ENCODE results near the gene LRRC8A. TPM values are rescaled to one million over a fixed set of nuclear protein-coding genes. Genes with fewer than 3 reads are reported as not detected.
"Not testable (repeated sequence)": the region's sequence is repeated elsewhere in the genome, so short reads cannot be mapped to it uniquely, and the experiment has no call there.

Gene LRRC8A
- 35.5 and 44.0 TPM in 2 replicates for polyA plus RNA-seq (2014; cell fraction: cytosol; rRNA removed)
- polyA plus RNA-seq (2014; cell fraction: nucleus; rRNA removed): 21.8 and 23.4 TPM in 2 replicates

DNA sequence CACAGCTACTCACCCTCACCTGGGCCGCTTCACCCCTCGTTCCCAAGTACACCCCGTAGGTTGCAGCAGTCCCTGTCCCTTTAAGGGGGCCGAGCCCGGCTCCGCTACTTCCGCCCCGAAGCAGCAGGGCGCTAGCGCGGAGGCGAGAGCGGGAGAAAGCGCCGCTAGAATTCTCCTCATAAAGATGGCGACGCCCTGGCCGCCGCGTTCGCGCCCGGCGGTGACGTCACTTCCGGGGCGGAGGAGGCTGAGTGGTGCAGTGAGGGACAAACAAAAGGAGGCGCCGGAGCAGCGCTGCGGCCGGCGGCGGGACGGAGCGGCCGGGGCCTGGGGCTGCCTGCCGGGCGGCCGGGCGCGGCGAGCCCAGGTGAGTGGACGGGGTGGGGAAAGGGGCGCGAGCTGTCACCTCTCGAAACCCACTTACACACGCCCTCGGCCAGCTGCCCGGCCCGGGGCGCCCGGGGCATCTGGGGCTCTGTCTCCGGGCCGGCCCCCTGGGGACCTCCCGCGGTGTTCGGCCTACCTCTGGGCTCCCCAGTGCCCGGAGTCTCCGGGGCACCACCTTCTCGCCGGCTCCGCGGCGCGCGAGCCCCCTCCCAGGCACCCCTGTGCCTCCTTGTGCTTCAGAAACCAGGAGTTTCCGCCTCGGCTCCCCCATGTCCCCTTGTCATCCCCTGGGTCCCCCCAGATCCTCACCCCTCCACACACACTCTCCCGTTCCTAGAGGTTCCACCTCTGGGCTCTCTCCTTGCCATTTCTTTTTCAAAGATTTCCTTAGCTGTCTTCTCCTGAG is at the start of gene LRRC8A, which contains the start of gene KYAT1:
LRRC8A (plus strand) TSS at position 250 of the 793 bp plus-strand sequence. CDS start 25,032 bp downstream, outside the sequence.
KYAT1 (minus strand) TSS at position 67 of the 793 bp plus-strand sequence. CDS start 36,545 bp downstream, outside the sequence.
- peak; percentile 96 for DNase-seq (ENCODE audit: low spot score)

DNA sequence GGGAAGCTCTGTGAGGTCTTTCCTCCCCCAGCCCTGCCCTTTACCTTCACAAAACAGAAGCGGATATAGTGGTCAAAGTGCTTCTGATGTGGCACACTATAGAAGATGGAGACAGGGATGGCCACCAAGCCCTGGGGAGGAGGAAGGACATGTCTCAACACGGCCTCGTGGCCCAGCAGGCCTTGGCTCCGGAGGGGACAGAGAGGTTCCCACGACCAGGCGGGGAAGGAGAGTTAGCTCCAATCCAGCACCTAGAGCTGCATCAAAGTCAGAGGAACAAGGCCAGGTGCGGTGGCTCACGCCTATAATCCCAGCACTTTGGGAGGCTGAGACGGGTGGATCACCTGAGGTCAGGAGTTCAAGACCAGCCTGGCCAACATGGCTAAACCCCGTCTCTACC is 48.2 kb upstream of the LRRC8A start:
- DNase-seq (ENCODE audit: low spot score): no peak

- DNase-seq (ENCODE audit: low spot score): no peak
Measured at GRCh38 chr9:128835246-128836210, 46.4 kb upstream of the LRRC8A start.

DNA sequence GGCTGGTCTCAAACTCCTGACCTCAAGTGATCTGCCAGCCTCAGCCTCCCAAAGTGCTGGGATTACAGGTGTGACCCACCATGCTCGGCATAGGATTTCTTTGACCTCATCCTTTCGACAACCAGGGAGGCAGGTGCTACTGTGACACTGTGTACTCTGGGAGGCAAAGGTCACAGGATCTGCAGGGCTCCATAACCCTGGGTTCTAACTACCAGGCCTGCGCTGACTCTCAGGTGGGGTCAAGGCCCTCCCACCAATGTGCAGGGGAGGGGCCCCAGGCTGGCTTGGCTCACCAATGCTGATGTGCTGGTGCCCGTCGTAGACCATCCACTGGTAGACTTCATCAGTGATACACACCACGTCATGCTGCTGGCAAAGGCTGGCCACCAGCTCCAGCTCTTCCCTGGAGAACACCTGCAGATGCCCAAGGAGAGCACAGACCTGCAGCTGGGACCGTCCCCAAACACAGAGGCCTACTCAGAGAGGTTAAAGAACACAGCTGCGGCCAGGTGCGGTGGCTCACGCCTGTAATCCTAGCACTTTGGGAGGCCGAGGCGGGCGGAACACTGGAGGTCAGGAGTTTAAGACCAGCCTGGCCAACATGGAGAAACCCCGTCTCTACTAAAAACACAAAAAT is 45.3 kb upstream of the LRRC8A start:
- no peak for DNase-seq (ENCODE audit: low spot score)

DNA sequence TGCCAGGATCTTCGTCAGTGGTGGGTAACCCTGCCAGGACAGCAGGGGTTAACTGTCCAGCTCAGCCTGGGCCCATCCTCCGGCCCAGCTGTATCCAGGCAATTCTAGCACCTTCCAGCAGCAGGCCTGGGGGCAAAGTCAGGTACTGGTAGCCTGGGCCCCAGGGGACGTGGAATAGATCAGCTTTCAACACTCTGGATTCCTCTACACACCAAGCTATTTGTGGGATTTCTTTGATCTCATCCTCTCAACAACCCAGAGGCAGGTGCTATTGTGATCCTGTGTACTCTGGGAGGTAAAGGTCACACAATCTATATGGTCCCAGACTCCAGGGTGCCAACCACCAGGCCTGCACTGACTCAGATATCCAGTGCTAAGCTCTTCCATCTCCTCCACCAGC is 43.6 kb upstream of the LRRC8A start:
- DNase-seq (ENCODE audit: low spot score): no peak

DNA sequence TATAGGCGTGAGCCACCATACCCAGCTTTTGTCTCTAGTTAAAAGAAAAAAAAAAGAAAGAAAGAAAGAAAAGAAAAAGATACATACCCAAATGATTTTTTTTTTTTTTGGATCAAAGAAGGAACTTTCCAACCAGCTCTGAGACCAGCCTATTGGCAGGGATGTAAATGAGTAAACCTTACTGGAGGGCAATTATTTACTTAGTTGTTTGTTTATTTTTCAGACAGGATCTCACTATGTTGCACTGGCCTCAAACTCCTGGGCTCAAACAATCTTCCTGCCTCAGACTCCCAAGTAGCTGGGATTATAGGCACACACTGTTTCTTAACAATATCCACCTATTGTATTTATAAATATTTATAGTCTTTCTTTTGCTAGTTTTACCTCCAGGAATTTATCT is 41.4 kb upstream of the LRRC8A start:
- DNase-seq (ENCODE audit: low spot score): no peak

DNA sequence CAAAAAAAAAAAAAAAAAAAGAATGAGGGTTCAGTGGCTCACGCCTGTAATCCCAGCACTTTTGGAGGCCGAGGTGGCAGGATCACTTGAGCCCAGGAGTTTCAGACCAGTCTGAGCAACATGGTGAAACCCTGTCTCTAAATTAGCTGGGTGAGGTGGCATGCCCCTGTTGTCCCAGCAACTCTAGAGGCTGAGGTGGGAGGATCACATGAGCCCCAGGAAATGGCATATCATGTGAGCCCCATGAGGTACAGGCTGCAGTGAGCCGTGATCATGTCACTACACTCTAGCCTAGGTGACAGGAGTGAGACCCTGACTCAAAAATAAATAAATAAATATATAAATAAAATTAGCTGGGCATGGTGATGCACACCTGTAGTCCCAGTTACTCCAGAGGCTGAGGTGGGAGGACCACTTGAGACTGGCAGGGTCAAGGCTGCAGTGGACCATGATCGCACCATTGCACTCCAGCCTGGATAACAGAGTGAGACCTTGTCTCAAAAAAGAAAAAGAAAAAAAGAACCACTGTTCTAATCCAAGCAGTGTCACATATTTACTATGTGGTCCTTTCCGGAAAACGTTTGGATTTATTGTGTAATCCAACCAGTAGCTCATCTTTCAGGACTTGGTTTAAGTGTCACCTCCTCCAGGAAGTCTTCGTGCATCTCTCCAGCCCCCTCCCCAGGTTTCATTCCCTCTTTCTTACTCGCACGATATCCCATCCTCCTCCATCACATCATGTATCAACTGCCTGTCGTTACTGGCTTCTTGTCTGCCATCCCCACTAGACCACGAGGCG is 40.0 kb upstream of the LRRC8A start:
- no peak for DNase-seq (ENCODE audit: low spot score)

DNA sequence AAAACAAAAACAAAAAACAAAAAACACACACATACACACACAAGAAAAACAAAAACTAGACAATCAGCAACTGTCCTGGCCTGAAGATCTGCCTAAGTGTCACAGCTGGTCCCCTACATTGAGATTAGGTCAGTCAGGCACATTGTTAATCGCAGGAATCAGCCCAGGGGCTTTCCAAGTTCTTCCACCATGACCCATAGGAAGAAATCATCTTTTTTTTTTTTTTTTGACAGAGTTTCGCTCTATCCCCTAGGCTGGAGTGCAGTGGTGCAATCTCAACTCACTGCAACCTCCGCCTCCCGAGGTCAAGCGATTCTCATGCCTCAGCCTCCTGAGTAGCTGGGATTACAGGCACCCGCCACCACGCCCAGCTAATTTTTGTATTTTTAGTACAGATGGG is 38.8 kb upstream of the LRRC8A start:
- DNase-seq (ENCODE audit: low spot score): not testable (repeated sequence)

- no peak for DNase-seq (ENCODE audit: low spot score)
Measured at GRCh38 chr9:128845186-128845931, 36.6 kb upstream of the LRRC8A start.

GRCh38 chr9:128846680-128847030 is 35.3 kb upstream of the LRRC8A start:
- DNase-seq (ENCODE audit: low spot score): no peak

DNA sequence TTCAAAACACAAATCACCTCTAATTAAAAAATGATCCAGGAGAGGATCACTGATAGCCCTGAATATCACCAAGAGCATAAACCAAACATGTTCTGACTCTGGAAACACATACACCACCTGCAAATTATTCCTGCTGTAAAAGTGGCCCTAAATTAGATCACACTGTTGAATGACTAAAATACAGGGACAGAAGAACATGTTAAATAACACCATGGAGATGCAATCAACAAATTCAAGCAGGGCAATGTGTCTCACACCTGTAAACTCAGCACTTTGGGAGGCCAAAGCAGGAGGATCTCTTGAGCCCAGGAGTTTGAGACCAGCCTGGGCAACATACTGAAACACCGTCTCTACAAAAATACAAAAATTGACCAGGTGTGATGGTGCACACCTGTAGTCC is 34.1 kb upstream of the LRRC8A start:
- no peak for DNase-seq (ENCODE audit: low spot score)

DNA sequence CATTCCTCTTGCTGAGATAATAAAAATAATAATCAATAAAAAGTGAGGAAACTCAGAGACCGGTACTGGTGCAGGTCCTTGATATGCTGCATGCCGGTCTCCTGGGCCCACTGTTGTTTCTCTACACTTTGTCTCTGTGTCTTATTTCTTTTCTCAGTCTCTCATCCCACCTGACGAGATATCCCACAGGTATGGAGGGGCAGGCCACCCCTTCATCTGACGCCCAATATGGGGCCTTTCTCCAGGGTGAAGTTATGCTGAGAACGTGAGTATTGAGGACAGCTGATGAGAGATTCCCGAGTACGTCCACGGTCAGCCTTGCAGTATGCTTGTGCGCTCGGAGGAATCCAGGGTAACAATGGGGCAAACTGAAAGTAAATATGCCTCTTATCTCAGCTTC is 30.9 kb upstream of the LRRC8A start:
- not testable (repeated sequence) for DNase-seq (ENCODE audit: low spot score)

GRCh38 chr9:128851779-128852600 is 29.9 kb upstream of the LRRC8A start:
- peak; percentile 78 for DNase-seq (ENCODE audit: low spot score)

GRCh38 chr9:128852646-128853045 is 29.3 kb upstream of the LRRC8A start:
- peak; percentile 82 for DNase-seq (ENCODE audit: low spot score)

DNA sequence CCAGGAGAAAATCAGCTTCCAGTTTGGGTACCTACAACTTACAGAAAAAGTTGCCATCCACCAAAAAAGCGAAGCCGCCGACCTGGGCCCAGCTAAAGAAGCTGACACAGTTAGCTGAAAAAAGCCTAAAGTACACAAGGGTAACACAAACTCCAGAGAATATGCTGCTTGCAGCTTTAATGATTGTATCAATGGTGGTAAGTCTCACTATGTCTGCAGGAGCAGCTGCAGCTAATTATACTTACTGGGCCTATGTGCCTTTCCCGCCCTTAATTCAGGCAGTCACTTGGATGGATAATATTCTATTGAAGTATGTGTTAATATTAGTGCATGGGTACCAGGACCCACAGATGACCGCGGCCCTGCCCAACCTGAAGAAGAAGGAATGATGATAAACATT is 27.5 kb upstream of the LRRC8A start:
- DNase-seq (ENCODE audit: low spot score): not testable (repeated sequence)

DNA sequence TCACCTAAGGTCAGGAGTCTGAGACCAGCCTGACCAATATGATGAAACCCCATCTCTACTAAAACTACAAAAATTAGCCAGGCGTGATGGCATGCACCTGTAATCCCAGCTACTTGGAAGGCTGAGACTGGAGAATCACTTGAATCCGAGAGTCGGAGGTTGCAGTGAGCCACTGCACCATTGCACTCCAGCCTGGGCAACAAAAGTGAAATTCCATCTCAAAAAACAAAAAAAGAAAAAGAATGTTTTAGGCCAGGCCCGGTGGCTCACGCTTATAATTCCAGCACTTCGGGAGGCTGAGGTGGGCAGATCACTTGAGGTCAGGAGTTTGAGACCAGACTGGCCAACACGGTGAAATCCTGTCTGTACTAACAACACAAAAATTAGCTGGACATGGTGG is 23.5 kb upstream of the LRRC8A start:
- DNase-seq (ENCODE audit: low spot score): not testable (repeated sequence)

GRCh38 chr9:128860937-128861336 is 21.0 kb upstream of the LRRC8A start:
- no peak for DNase-seq (ENCODE audit: low spot score)

DNA sequence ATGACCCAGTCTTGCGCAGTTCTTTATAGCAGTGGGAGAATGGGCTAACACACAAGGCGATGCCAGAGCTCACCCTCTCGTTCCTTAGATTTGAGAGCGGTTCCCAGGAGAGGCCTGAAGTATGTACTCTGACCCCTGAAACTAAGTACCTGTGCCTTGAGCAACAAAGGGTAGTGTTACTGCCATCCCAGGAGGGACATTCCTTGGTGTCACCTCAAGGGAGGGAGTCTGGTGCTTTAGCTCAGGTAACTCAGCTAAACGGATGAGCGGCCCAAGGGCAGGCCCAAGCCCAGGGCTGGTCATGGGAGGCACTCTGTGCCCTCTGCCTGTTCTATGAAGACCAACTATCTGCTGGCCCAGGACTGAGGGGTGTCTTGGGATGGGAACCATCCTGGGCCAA is 20.4 kb upstream of the LRRC8A start:
- DNase-seq (ENCODE audit: low spot score): no peak

DNA sequence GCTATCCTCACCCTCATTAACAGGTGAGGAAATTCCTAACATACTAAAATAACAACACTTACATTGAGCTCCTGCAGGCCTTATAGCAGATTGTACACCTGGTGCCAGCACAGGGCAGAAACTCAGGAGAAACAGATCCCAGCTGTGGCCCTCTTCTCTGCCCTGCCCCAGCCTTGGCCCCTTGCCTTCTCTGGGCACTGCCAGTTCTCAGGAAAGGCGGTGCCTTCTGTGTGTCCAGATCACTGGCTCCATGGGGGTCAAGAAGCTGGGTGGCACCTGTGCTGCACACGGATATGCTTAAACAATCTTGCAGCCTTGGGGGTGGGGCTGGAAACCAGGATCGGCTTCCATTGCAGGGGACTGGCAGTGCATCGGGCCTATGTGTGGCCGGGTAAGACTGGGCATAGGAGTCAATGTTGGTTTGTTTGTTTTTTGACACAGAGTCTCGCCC is 19.5 kb upstream of the LRRC8A start:
- no peak for DNase-seq (ENCODE audit: low spot score)

Measured in SK-N-DZ (cell line).